HG03095 (cell line): ENCODE measurements around the gene SF3B3.
"Not testable (repeated sequence)": the region's sequence is repeated elsewhere in the genome, so short reads cannot be mapped to it uniquely, and the experiment has no call there.

Experiments
- ATAC-seq: cut with Tn5 transposase; IDR thresholded peaks from one replicate; pipeline ENCODE4 v1.9.1; 2021; ENCODE audit warnings: moderate library complexity; ENCODE audit not compliant: unreplicated experiment

Gene SF3B3

DNA sequence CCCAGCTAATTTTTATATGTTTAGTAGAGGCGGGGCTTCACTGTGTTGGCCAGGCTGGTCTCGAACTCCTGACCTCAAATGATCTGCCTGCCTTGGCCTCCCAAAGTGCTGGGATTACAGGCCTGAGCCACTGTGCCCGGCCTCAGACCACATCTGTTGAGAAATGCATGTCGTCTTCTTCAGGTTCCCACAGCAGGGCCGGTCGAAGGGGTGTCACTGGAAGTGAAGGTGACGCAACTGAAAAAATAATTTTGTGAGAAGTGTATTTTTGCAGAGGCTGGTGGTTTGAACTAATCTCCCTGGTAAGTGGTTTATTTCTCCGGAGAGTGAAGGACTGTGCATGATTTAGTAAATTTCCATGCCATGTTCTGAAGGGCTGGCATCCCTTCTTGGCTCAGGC, 89.3 kb downstream of the SF3B3 start:
- ATAC-seq, result no peak

- ATAC-seq, result no peak
Measured at GRCh38 chr16:70614208-70614951, 90.8 kb downstream of the SF3B3 start.

- ATAC-seq, result no peak
Measured at GRCh38 chr16:70615945-70616344, 92.3 kb downstream of the SF3B3 start.

GRCh38 chr16:70621864-70622263, 98.2 kb downstream of the SF3B3 start:
- ATAC-seq, result not testable (repeated sequence)
